ENCODE measurements around the gene DNAJB13.

- TF ChIP-seq EZH2 (IDR thresholded peaks at IDR 0.05; ENCODE audit: low read length, unreplicated experiment) (no peak), CTCF (conservative IDR thresholded peaks at IDR 0.05; ENCODE audit: low read depth, low read length) (no peak), EZH2phosphoT487 (IDR thresholded peaks at IDR 0.05; ENCODE audit: borderline replicate concordance, low read length) (no peak)
These were observed 7.8 kb downstream of the DNAJB13 start for GRCh38 chr11:73958521-73959141.

Data from PC-3 (cell line).